ENCODE results near the gene EDN1.

The EDN1 gene

DNA sequence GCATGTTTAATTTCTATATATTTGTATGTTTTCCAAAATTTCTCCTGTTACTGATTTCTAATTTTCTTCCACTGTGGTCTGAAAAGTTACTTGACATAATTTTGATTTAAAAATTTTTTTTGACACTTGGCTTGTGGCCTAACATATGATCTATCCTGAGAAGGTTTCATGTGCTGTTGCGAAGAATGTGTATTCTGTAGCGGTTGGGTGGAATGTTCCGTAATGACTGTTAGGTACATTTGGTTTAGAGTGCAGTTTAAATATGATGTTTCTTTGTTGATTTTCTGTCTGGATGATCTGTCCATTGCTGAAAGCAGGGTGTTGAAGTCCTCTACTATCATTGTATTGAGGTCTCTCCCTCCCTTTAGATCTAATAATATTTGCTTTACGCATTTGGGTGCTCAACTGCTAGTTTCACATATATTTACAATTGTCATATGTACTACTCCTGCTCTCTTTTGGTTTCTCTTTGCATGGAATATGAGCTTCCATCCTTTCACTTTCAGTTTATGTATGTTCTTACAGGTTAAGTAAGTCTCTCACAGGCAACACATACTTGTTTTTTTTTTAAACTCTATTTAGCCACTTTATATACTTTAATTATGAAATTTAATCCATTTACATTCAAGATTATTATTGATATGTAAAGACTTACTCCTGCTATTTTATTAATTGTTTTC, 19.5 kb upstream of the EDN1 start:
- DNase-seq (ENCODE audit: low read depth) = no peak

DNA sequence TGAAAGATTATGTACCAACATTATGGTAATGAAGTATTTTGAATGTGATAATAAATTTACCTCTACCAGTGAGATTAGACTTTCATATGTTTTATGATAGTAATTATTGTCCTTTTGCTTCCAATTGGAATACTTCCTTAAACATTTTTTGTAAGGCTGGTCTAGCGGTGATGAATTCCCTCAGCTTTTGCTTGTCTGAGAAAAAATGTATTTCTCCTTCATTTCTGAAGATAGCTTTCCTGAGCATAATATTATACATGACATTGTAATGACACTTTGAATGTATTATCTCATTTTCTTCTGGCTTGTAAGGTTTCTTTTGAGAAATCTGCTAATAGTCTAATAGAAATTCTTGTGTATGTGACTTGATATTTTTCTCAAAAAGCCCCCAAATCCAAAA, 18.6 kb upstream of the EDN1 start:
- DNase-seq (ENCODE audit: low read depth) = no peak

- DNase-seq (ENCODE audit: low read depth) = no peak
These were observed 18.2 kb upstream of the EDN1 start for GRCh38 chr6:12271997-12272396.

GRCh38 chr6:12275107-12275506, 15.1 kb upstream of the EDN1 start:
- no peak for DNase-seq (ENCODE audit: low read depth)

- DNase-seq (ENCODE audit: low read depth) = no peak
These were observed 13.2 kb upstream of the EDN1 start for GRCh38 chr6:12276930-12277315.

DNA sequence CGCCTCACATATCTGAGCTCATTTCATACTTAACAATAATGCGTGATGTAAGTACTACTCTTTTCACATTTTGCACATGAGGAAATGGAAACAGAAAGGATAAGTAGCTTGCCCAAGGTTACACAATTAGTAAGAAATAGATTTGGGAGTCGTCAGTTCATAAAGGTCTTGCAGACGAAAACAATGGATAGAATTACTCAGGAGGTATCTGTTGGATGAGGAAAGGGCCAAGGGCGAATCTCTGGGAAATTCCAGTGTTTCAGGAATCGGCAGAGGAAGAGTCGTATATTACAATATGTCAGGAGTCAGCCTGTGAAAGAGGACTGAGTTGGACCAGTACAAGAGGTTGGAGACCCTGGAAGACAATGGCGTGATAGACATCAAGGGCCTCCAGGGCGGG, 12.8 kb upstream of the EDN1 start:
- DNase-seq (ENCODE audit: low read depth) = no peak

- DNase-seq (ENCODE audit: low read depth) = no peak
These were observed 11.2 kb upstream of the EDN1 start for GRCh38 chr6:12278915-12279314.

DNA sequence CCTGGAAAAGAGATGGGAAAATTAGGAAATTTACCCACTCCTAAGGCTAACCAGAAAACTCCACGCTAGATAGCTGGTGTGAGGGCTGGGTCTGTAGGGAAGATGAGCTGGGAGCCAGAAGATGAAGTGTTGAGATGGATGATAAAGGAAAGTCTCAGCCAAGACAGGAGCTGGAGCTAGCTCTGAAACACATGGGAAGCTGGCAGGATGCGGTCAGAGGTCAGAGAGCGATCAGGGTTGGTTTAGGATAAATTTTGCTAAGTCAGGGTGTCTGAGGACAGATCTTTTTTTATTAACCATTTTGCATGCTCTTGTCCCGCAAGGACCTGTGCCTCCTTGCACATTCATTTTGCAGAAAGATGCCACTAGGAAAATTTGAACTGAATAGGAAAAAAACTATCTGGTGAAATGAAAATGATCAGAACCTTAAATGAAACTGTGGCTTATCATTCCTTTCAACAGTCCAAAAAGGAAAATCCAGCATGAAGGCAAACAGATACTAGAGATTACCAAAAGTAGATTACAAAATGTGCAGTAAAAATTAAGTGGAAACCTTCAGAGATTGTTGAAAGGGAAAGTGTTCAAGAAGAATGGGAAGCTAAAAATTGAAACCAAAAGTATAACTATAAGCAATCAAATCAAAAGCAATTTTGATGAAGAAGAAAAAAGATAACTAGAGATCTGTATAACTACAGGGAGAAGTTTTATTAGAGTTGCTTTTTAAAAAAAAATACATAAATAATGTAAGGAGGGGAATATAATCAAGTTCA, 10.7 kb upstream of the EDN1 start:
- DNase-seq (ENCODE audit: low read depth) = no peak

GRCh38 chr6:12280458-12280857, 9.7 kb upstream of the EDN1 start:
- no peak for DNase-seq (ENCODE audit: low read depth)

DNA sequence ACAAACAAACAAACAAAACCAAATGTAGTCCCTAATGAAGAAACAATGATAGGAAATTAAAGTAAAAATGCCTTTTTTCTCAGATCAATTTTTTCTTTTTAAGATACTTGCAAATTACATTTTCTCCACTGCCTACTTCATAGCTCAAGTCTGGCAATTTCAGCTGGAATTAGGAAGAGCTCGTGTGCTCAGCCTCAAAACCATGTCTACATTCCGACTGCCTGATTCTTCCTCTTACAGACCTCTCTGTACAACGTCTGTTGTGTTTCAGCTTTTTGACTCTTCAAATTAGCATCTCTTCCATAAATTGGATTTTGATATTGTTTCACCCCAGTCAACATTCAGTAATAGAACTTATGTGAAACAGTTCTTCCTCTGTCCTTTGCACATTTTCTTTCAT, 9.3 kb upstream of the EDN1 start:
- DNase-seq (ENCODE audit: low read depth) = no peak

GRCh38 chr6:12283904-12284303, 6.3 kb upstream of the EDN1 start:
- no peak for DNase-seq (ENCODE audit: low read depth)

DNA sequence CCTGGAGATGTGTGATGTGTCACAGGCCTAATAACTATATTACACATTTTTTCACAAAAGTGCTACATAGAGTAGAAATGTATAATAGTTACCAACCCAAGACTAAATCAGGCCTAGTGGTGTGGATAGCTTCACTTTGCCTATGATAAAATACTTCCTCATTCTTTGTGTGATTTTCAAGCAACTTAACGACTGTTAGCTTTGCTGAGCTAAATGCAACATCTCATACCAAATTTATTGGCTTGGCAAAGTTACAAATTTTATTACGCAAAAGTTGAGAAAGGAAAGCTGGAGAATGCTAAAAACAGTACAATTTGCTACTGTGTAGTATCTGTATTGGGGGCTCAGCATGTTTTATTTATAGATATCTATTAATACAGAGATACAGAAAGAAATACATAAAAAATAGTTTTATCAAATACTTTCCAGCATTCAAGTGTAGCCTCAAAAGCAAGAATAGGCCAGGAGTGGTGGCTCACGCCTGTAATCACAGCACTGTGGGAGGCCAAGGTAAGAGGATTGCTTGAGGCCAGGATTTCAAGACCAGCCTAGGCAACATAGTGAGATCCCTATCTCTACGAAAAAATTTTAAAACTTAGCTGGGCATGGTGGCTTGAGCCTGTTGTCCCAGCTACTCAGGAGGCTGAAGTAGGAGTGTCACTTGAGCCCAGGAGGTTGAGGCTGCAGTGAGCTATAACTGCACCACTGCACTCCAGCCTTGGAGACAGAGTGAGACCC, 3.6 kb upstream of the EDN1 start:
- no peak for DNase-seq (ENCODE audit: low read depth)

DNA sequence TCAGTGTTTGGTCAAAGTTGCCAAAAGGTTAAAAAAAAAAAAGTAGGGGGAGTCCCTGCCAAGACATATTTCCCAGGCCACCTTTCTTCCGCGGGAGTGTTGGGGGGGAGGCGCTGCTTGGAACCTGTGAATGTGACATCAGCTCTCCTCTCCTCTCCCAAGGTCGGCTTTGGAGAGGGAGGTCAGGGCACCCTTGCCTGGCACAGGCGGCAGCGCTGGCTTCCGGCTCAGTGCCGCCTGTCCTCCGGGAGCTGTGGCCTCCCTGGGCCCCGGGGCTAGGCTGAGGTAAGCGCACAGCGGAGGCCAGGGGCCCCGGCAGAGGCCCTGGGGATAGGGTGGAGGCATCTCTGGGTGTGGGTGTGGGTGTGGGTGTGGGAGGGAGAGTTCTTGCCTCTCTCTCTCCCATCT, 1.9 kb upstream of the EDN1 start:
- no peak for DNase-seq (ENCODE audit: low read depth)

GRCh38 chr6:12288914-12289313, 1.2 kb upstream of the EDN1 start:
- no peak for DNase-seq (ENCODE audit: low read depth)

DNA sequence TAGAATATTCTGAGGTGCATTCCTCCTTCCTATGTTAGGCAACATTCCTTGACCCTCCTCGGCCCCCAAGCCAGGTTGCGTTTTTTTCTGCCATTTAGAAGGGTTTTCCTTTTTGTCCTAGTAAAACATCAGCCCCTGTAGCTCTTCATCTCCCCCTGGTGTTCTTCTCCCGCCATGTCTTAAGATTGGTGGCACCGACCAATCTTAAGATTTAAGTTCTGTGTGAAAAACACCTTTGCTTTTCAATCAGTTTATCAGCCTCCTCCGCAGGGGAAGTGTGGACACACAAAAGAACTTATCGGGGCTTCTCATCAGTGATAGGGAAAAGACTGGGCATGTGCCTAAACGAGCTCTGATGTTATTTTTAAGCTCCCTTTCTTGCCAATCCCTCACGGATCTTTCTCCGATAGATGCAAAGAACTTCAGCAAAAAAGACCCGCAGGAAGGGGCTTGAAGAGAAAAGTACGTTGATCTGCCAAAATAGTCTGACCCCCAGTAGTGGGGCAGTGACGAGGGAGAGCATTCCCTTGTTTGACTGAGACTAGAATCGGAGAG, 719 bp upstream of the EDN1 start:
- DNase-seq (ENCODE audit: low read depth) = peak; percentile 6

DNA sequence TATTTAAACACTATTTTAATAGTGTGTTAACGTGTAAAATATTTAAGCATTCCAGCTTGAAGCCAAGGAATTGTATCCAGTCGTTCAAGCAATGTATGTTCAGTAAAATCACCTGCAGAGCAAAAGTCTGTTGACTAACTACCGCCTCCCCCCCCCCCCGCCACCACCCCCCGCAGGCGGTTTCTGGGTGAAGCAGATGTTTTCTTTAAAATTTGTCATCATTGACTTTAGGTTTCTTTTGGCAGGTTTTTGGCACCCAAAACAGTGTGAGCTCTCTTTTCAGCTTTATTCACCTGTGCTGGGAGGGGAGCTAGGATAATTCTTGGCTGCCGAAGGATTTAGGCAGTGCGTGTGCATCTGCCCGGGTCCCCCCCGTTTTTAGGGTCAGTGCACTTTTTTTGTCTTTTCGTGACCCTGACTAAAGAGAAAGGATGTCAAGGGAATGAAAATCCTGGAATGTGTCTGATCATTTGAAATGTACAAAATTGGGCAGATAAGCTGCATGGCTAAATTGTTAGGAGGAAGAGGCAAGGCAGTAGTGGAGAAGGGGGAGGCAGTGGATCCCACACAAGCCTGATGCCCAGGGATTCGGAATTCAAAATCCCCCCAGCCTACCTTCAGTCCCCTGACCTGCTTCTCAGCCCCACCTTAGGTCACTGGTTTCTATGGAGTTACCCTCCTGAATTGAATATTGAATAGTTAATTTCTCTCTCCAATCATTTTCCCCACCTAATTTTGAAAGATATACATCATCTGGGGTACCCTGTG, 1.1 kb downstream of the EDN1 start:
- no peak for DNase-seq (ENCODE audit: low read depth)

DNA sequence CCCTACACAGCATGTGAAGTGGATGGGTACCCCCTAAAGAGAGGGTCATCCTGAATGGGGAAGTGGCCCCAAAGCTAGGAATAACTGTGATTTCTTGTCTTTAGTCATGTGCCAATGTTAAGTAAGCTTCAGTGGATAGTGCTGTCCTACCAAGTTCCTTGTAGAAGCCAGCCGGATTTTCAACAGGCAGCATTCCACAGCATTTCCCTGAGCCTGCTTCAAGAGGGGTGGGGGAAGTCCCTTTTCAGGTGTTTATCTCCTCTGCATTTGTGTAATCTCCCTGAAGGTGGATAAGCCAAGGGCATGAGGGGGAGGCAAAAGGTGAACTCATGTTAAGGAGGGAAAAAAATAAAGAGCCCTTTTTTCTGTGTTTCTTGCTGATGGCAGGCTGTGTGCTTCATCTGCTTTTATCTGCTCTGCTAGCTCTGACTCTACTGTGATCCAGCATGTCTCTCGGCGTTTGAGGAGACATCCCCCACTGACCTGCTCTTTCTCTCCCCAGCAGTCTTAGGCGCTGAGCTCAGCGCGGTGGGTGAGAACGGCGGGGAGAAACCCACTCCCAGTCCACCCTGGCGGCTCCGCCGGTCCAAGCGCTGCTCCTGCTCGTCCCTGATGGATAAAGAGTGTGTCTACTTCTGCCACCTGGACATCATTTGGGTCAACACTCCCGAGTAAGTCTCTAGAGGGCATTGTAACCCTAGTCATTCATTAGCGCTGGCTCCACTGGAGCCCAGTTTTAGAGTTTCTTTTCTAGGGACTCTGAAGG, 1.9 kb downstream of the EDN1 start:
- DNase-seq (ENCODE audit: low read depth) = no peak

- no peak for DNase-seq (ENCODE audit: low read depth)
These were observed 3.2 kb downstream of the EDN1 start for GRCh38 chr6:12293235-12293930.

- no peak for DNase-seq (ENCODE audit: low read depth)
These were observed 4.0 kb downstream of the EDN1 start for GRCh38 chr6:12293931-12294807.
